ENCODE measurements around the gene CDKL5.

Gene CDKL5

DNA sequence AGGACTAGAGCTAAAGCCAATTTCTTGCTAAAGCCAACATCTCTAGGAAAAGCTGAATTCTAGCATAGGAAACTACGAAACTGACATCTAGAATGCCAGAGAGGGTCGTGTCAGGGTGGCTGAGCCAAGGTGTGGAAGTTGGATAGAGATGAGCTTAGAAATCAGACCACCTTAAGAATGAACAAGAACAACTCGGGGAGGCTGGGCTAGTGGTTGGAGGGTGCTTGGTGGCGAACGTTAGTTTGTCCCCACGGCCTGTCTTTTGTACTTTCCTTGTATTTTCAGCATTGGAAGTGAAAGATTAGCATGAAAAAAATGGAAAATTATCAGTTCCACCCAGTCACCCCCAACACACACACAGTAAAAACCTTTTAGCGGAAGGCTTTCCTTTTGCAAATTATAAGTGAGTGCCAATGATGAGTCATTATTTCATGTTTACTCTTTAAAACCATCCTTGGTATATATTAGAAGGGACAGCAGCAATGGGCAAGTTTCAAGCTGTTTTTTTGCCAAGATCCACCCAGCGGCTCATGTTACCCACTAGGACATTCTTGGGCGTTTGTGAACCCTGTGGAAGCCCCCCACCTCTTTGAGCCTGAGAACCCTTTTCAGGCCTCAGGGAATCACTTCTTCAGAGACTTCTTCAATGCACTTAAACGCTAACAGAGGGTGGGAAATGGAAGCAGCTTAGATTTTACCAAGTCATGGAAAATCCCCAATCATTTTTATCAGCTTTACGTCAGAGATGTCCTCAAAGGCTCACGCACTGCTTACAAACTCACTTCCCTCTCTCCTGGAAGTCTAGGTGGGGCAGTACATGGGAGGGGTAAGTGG, 277.2 kb downstream of the CDKL5 start:
- DNase-seq: no peak

All from midbrain (tissue), 1 donor.